Smooth muscle cell (in vitro differentiated cells): ENCODE data around the gene VEGFB. TPM values are rescaled to one million over a fixed set of nuclear protein-coding genes. Genes with fewer than 3 reads are reported as not detected.

Source experiments
- DNase-seq: peaks from one replicate; lab custom pipeline; 2025; ENCODE audit not compliant: unreplicated experiment; lab: John Stamatoyannopoulos, UW
- H2AFZ ChIP-seq: fragments of 200-600 bp; sonication (generic); 2 replicates; pipeline ENCODE4 v1.6.0; 2016; ENCODE audit warnings: antibody characterized with exemption, low read depth, mild to moderate bottlenecking
- H3F3A ChIP-seq: fragments of 200-600 bp; sonication (generic); 2 replicates; pipeline ENCODE4 v1.6.0; 2017; ENCODE audit warnings: antibody characterized with exemption, low read depth
- H3K27ac ChIP-seq: fragments of 200-600 bp; sonication (generic); 2 replicates; pipeline ENCODE4 v1.5.1; 2016; ENCODE audit warnings: low read depth, mild to moderate bottlenecking
- H3K27me3 ChIP-seq: fragments of 200-600 bp; sonication (generic); 2 replicates; pipeline ENCODE4 v1.6.1; 2016; ENCODE audit warnings: low read depth, mild to moderate bottlenecking
- H3K36me3 ChIP-seq: fragments of 200-600 bp; sonication (generic); 2 replicates; pipeline ENCODE4 v1.5.1; 2016; ENCODE audit warnings: low read depth
- H3K4me1 ChIP-seq: fragments of 200-600 bp; sonication (generic); 2 replicates; pipeline ENCODE4 v1.5.1; 2016; ENCODE audit warnings: low read depth
- H3K4me2 ChIP-seq: fragments of 200-600 bp; sonication (generic); 2 replicates; pipeline ENCODE4 v1.6.0; 2016; ENCODE audit warnings: mild to moderate bottlenecking
- H3K4me3 ChIP-seq: fragments of 200-600 bp; sonication (generic); 2 replicates; pipeline ENCODE4 v1.5.1; 2016; ENCODE audit warnings: mild to moderate bottlenecking
- H3K79me2 ChIP-seq: fragments of 200-600 bp; sonication (generic); 2 replicates; pipeline ENCODE4 v1.6.0; 2016; ENCODE audit warnings: low read depth, mild to moderate bottlenecking
- H3K9ac ChIP-seq: fragments of 200-600 bp; sonication (generic); 2 replicates; pipeline ENCODE4 v1.6.0; 2016; ENCODE audit warnings: low read depth
- H3K9me3 ChIP-seq: fragments of 200-600 bp; sonication (generic); replicated peaks from 2 replicates; pipeline ENCODE4 v1.5.1; 2016; ENCODE audit warnings: low read depth
- H4K20me1 ChIP-seq: fragments of 200-600 bp; sonication (generic); 2 replicates; pipeline ENCODE4 v1.6.0; 2016; ENCODE audit warnings: low read depth
- whole genome bisulfite sequencing: methylation state at CpG from one replicate; pipeline ENCODE4 v1.1.7; 2016; ENCODE audit warnings: low lambda C conversion rate; 5-methylcytosine and 5-hydroxymethylcytosine counted together
- polyA plus RNA-seq: library from polyadenylated mRNA; unstranded; fragments of >200 nt; fragmentation: Nextera tagmentation; extraction: Ambion mirVana; gene quantifications from 2 replicates; pipeline ENCODE4 v1.2.1, GENCODE V29; 2016
- total RNA-seq: library from RNA; depleted of rRNA; stranded (reverse); fragments of >200 nt; gene quantifications from 2 replicates; pipeline ENCODE4 v1.2.3, GENCODE V29; 2014
- TF ChIP-seq, protein P1 (sequence below): fragments of 200-600 bp; sonication (generic); IDR thresholded peaks from 2 replicates; pipeline ENCODE4 v1.5.1; 2017; ENCODE audit warnings: borderline replicate concordance, mild to moderate bottlenecking, antibody characterized with exemption; ENCODE audit not compliant: insufficient read depth, poor library complexity, severe bottlenecking

Gene VEGFB
- total and polyA plus RNA-seq, 2 experiments from 2014 or later: 27.9 to 96.5 TPM

DNA sequence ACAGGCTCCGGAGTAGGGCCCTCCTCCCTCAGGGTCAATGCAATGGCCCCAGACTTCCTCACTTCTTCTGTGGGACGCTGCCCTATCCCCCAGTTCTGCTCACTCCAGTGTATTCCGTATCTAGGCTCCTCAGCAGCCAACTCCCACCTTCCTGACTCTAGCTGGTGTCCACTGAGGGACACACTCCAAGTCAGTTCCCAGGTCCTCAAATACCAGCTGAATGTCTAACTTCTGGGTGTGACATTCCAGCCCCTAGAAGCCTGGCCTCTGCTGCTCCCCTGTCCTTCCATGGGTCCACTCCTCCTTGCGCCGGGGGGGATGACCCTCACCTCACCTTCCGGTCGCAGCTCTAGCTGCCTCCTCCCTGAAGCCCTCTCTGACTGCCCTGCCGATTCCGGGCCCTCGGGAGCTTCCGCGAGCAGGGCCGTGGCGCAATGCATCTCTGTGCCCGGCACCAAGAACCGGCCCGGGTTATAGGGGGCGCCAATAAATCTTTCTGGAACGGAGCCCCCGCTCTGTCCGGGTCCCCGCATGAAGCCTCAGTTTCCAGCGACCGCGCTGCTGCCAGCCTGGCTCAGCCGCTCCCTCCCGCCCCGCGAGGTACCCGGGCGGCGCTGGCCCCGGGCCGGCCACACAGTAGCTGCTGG is 34.6 kb downstream of the VEGFB start:
- 1% methylated on average over 34 of the region's 34 CpGs for WGBS
- Histone ChIP-seq H3K4me1 (peaks cover 8% of the 10 kb centered on the region), H3K27ac (peak overlapping the region; percentile 91), H3K9me3 (no peaks in the 10 kb centered on the region), H3K36me3 (no peaks in the 10 kb centered on the region), H3K27me3 (no peaks in the 10 kb centered on the region), H3K4me2 (peak overlapping the region; percentile 86), H2AFZ (peak overlapping the region; percentile 47), H3K9ac (peak overlapping the region; percentile 85), H3F3A (peaks cover 12% of the 10 kb centered on the region), H3K79me2 (no peaks in the 10 kb centered on the region), H3K4me3 (peak overlapping the region; percentile 62), H4K20me1 (no peaks in the 10 kb centered on the region)
- DNase-seq: no peak
- TF ChIP-seq, protein P1, sequence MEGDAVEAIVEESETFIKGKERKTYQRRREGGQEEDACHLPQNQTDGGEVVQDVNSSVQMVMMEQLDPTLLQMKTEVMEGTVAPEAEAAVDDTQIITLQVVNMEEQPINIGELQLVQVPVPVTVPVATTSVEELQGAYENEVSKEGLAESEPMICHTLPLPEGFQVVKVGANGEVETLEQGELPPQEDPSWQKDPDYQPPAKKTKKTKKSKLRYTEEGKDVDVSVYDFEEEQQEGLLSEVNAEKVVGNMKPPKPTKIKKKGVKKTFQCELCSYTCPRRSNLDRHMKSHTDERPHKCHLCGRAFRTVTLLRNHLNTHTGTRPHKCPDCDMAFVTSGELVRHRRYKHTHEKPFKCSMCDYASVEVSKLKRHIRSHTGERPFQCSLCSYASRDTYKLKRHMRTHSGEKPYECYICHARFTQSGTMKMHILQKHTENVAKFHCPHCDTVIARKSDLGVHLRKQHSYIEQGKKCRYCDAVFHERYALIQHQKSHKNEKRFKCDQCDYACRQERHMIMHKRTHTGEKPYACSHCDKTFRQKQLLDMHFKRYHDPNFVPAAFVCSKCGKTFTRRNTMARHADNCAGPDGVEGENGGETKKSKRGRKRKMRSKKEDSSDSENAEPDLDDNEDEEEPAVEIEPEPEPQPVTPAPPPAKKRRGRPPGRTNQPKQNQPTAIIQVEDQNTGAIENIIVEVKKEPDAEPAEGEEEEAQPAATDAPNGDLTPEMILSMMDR: no peak

DNA sequence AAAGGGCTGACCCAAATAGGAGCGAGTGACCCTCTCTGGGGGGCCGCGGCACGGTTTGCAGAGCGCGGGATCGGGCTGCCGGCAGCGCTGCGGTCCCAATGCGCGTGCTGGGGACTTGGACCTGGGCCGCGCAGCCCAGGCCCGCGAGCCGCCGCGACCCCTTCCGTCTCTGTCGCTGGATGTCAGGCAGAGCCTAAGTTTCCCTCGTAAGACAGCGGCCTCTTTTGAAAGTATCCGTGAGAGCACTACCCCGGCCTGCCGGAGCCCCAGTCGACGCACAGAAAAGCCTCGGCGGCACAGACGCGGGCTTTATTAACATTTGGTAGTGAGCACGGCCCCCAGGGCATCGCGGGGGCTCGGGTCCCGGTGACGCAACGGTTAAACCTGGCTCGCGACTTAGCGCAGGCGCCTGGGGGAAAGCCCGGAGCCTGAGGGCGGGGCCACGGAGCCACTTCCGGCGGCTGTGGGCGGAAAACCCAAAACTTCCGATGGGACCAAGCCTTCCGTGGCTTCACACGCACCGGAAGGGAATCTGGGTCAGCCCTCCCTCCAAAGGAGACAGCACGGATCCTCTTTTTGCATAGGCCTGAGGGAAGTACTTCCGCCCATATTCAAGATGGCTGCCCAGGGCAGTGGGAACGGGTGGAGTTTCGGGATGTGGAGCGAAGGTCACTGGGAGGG is 35.3 kb downstream of the VEGFB start:
- Histone ChIP-seq H3K4me1 (peaks cover 8% of the 10 kb centered on the region), H2AFZ (peak overlapping the region; percentile 64), H3K79me2 (no peaks in the 10 kb centered on the region), H3K4me3 (peak overlapping the region; percentile 62), H3F3A (peaks cover 12% of the 10 kb centered on the region), H3K27me3 (no peaks in the 10 kb centered on the region), H3K36me3 (no peaks in the 10 kb centered on the region), H3K9ac (peak overlapping the region; percentile 85), H4K20me1 (no peaks in the 10 kb centered on the region), H3K4me2 (peak overlapping the region; percentile 86), H3K9me3 (no peaks in the 10 kb centered on the region), H3K27ac (peak overlapping the region; percentile 91)
- 2% methylated on average over 44 of the region's 58 CpGs for WGBS
- TF ChIP-seq, protein P1: no peak
- peak; percentile 92 for DNase-seq

DNA sequence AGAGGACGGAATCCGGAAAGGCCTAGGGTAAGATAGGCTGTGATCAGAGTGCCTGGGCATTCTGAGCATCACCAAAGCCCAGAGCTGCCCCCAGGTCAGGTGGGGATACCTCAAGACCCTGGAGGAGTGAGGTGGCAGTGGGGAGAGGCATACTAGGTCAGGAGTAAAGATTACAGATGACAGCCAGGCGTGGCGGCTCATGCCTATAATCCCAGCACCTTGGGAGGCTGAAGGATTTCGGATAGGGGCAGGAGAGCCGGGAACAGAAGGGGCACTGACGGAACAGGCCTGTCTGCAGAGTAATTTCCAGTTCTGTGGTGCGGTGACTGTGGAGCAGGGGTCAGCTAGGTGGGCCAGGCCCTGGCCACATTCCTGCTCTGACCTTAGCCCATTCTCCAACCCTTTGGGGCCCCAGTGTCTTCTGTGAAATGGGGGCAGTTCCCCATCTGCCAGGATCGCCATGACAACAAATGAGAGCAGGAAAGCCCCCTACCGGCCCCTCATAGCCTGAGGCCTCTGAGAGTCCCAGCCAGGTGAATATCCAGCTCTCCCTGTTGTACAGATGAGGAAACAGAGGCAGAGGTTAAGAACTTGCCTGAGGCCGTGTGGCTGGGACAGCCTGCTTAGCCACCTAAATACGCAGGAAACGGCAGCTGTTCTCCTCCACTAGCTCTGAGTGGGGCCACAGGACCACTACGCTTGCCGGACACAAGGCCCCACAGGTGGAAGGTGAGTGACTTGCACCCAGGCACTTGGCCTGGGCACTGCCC is 40.8 kb downstream of the VEGFB start:
- Histone ChIP-seq H3K79me2 (no peaks in the 10 kb centered on the region), H3K27ac (no peak overlapping the region), H3K4me1 (no peaks in the 10 kb centered on the region), H3K4me2 (no peak overlapping the region), H2AFZ (no peak overlapping the region), H3K27me3 (no peaks in the 10 kb centered on the region), H3K9me3 (no peaks in the 10 kb centered on the region), H3K9ac (no peak overlapping the region), H3K36me3 (no peaks in the 10 kb centered on the region), H3F3A (peaks cover 4% of the 10 kb centered on the region), H4K20me1 (no peaks in the 10 kb centered on the region), H3K4me3 (no peak overlapping the region)
- WGBS: 88% methylated on average over 15 of the region's 15 CpGs
- no peak for DNase-seq
- TF ChIP-seq, protein P1: no peak
